Posterior vena cava (tissue), 2 donors: ENCODE data around the gene ZDHHC14. TPM values are rescaled to one million over a fixed set of nuclear protein-coding genes. Genes with fewer than 3 reads are reported as not detected.

Source experiments
- DNase-seq: peaks from one replicate; pipeline ENCODE4 v3.0.0-alpha.2; 2020; ENCODE audit warnings: low spot score
- intact Hi-C, 2 donors: fragments of 100-400 bp; cut with DNase I; formaldehyde crosslinking; loops; one replicate each; pipeline versions ENCODE4 v1.14.1 to v1.14.2; 2022 to 2023
- total RNA-seq, 2 donors: library from RNA; stranded (reverse); fragmentation: NEBNext Ultra II Directional; extraction: Animal tissue kit (Norgen Biotek cat#: 25700); gene quantifications; one replicate each; pipeline ENCODE4 v1.2.1, GENCODE V29; 2021
- donor health status: DM: yes; HTN: yes; CAD: no.
- donor health status: DM: yes; HTN: yes; CAD: no.

Gene ZDHHC14
- total RNA-seq, 2 donors from 2014 or later, result 12.2 to 14.8 TPM

DNA sequence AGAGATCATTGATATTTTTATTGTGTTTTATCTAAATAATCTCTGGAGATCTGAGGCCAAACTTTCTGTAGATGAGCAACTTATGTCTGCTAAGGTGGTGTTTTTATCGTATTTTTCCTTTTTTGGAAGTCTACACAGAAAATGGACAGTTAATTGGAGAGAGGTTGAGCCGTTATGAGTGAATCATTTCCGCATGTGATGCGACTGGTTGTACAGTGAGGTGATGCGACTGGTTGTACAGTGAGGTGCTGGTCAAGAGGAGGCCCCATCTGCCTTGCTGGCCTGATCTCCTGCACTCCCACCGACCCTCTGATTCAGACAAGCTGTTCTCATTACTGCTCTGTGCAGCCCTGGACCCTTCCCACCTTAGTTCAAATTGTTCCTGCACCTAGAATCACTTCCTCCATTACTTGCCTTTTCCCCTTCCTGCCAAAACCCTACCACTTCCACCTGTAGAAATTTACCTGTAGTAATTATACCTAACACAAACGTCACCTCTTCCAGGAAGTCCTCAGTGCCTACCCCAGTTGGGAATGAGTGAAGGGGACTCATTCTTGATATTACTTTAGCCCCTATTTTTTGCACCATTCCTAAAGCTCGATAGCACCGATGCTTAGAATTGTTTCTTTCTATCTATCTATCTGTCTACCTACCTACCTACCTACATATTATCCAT, 100.3 kb downstream of the ZDHHC14 start:
- no peak for DNase-seq
- intact Hi-C loops, result no loop called here

- no peak for DNase-seq
- intact Hi-C loops, result no loop called here
Measured at GRCh38 chr6:157481865-157482249, 100.9 kb downstream of the ZDHHC14 start.

GRCh38 chr6:157483770-157484169, 102.8 kb downstream of the ZDHHC14 start:
- no peak for DNase-seq
- intact Hi-C loops, result no loop called here

DNA sequence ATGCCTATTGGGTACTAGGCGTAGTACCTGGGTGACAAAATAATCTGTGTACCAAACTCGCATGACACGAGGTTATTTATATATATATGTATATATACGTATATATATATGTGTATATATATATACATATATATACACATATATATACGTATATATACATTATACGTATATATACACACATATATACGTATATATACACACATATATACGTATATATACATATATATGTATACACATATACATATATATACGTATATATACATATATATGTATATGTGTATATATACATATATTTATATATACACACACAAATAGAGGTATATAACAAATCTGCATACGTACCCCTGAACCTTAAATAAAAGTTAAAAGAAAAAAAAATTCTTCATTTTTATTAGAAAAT, 103.2 kb downstream of the ZDHHC14 start:
- no peak for DNase-seq
- intact Hi-C loops, result no loop called here

- intact Hi-C loops, result no loop called here
- no peak for DNase-seq
Measured at GRCh38 chr6:157486572-157486971, 105.6 kb downstream of the ZDHHC14 start.

DNA sequence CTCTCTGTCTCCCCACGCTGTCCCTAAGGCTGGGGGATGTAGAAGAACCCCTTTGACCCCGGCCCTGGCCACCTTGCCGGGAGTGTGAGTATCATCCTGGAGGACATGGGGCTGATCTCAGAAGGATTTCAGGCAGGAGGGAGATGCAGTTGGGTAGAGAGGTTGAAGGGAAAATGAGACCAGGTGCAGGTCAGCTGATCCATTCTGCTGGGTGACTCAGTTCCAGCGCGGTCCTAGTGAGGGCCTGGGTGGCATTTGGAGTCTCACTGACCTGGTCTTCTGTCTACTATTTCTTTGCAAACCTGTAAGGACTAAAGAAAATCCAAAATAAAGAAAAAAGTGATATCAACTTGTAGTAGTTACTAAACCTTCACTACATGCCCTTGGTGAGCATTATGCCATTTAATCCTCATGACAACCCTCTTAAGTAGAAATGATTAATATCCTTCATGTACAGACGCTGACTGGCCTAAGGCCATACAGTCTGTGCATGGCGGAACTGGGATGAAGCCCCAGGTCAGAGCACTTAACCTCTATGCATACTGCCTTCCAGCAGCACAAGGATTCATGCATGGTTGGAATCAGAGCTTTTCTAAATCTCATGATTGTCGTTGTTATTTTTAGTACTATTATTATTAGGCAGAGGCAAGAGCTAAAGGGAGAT, 106.3 kb downstream of the ZDHHC14 start:
- DNase-seq, result no peak
- intact Hi-C loops, result no loop called here

DNA sequence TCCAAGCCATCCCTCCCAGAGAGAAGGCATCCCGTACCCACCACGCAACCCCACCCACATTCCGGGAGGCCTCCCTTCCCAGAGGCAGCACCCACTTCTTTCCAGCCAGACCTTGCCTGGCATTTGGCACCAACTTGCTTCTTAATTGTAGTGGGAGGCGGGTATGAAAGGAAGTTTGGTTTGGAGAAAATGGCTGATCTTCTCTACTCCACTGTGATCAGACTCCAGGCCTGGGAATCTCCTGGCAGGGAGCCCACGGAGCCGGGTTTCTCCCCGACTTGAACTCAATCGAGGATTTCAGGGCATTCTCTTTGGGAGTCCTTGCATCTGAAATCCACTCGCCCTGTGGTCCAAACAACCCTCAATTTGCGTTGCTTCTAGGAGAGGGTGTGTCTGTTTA, 107.1 kb downstream of the ZDHHC14 start:
- no peak for DNase-seq
- intact Hi-C loops, result no loop called here

GRCh38 chr6:157488716-157489118, 107.7 kb downstream of the ZDHHC14 start:
- DNase-seq, result no peak
- intact Hi-C loops, result no loop called here

DNA sequence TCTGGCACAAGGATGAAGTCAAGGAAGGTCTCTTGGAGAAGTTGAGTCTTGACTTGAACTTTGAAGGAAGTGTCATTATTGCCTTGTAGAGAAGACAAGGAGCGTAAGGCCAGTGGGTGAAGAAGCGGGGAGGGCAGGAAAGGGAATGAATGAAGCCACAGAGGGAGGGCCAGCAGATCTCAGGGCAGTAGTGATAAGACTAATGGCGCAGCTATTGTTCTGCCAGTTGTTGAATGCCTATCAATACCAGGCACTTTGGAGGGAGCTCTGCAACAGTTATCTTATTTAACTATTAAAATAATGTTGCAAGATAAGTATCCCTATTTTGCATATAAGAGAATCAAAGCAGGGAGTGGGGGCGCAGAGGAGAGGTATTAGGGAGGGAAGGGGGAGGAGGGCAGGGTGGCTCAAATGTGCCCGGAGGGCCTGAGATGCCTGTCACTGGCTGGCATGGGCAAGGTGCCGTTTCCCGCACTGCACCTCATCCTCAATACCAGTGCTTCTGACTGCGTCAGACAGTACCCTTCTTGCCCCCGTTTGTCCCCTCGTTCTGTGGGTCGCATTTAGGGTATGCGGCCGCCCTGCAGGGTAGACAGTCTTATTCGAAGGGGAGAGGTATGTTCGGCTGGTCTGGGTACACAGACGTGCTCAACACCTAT, 109.8 kb downstream of the ZDHHC14 start:
- intact Hi-C loops, result no loop called here

GRCh38 chr6:157491571-157492232, 110.7 kb downstream of the ZDHHC14 start:
- DNase-seq, result no peak
- intact Hi-C loops, result no loop called here

More for the DNA sequence above, 109.8 kb downstream of the ZDHHC14 start:
- DNase-seq, result no peak

DNA sequence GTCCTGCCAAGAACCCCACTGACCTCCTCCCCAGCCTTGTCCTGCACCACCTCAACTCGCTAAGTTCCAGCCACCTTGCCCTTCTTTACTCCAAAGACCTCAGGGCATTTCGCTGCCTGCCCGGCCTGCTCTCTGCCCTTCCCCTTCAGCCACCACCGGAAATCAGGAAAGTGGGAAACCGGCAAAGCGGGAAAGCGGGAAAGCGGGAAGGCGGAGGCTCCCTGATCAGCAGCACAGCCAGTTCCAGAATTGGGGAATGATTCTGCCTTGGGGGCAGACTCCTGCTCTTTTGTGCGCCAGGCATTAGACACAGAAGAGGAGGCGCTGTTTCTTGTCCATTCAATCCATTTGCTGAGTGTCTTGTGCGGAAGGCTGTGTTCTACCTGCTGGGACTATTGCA, 111.3 kb downstream of the ZDHHC14 start:
- intact Hi-C loops, result no loop called here
- no peak for DNase-seq

- intact Hi-C loops, result no loop called here
- no peak for DNase-seq
Measured at GRCh38 chr6:157492741-157493140, 111.8 kb downstream of the ZDHHC14 start.

- no peak for DNase-seq
- intact Hi-C loops, result no loop called here
Measured at GRCh38 chr6:157493173-157493572, 112.2 kb downstream of the ZDHHC14 start.

GRCh38 chr6:157493576-157493975, 112.6 kb downstream of the ZDHHC14 start:
- no peak for DNase-seq
- intact Hi-C loops, result no loop called here

DNA sequence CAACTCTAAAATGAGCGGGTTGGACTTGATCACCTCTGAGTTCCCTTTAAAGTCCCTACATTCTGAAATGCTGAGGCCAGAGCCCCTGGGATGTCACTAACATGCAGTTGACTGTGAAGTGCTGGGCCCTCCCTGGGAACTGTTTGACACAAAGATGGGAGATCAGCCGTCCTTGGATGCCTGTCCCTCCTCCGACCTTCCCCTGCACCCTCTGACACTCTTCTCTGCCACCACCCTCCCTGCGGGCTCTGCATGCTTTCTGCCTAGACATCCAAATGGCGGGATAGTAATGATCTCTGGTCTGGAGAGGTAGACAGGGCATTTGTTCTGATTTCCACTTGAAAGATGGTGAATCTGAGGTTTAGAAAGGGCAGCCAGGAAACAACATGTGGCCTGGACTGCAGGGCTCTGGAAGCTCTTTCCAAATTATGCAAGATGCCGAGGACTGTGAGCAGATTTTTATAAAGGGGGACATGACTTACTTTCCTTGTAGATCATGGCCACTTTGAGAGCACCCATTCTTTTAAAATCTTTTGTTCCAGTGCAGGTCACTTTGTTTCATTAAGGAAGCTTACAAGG, 113.2 kb downstream of the ZDHHC14 start:
- DNase-seq, result no peak
- intact Hi-C loops, result no loop called here

DNA sequence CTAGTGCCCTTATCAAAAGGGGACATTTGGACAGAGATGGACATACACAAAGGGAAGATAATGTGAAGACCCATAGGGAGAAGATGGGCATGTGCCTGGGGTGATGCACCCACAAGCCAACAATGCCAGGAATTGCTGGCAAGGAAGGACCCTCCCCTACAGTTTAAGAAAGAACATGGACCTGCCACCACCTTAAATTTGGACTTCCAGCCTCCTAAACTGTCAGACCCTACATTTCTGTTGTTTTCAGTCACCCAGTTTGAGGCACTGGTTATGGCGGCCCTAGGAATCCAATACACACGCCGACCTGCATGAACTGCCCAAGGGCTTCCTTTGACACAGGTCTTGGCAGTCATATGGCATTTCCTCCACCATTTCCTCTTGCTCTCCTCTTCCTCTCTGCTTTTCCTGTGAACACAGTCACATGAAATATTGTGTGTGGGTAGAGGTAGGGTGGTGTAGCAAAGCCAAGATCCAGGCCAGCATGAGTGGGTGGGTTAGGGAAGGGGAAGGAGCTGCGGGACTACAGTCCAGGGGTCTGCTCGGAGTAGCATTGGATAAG, 115.6 kb downstream of the ZDHHC14 start:
- intact Hi-C loops, result no loop called here
- no peak for DNase-seq

GRCh38 chr6:157497579-157497978, 116.6 kb downstream of the ZDHHC14 start:
- DNase-seq, result no peak
- intact Hi-C loops, result no loop called here

GRCh38 chr6:157498817-157499216, 117.8 kb downstream of the ZDHHC14 start:
- intact Hi-C loops, result no loop called here
- no peak for DNase-seq

- no peak for DNase-seq
- intact Hi-C loops, result no loop called here
Measured at GRCh38 chr6:157500022-157500421, 119.0 kb downstream of the ZDHHC14 start.
